ENCODE data around the gene LRP1B.

DNA sequence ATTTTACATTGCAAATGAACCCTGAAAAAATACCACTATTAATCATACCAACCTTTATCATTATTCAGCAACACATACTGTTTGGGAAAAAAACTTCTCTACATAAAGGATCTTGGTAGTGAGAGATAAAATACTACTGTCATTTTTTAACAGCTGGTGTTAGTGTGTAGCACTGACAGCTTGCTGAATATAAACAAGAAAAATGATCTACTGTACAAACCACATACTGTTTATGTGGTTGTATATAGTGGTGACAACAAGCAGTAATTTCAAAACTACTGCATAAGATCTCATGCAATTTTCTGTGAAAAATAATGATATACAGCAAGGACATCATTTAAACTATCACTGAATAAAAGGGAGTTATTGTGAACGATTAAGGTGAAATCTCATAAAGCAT lies 601.2 kb downstream of the LRP1B start:
- TF ChIP-seq POLR2A (IDR thresholded peaks at IDR 0.05), result no peak
- TF ChIP-seq, protein P1, sequence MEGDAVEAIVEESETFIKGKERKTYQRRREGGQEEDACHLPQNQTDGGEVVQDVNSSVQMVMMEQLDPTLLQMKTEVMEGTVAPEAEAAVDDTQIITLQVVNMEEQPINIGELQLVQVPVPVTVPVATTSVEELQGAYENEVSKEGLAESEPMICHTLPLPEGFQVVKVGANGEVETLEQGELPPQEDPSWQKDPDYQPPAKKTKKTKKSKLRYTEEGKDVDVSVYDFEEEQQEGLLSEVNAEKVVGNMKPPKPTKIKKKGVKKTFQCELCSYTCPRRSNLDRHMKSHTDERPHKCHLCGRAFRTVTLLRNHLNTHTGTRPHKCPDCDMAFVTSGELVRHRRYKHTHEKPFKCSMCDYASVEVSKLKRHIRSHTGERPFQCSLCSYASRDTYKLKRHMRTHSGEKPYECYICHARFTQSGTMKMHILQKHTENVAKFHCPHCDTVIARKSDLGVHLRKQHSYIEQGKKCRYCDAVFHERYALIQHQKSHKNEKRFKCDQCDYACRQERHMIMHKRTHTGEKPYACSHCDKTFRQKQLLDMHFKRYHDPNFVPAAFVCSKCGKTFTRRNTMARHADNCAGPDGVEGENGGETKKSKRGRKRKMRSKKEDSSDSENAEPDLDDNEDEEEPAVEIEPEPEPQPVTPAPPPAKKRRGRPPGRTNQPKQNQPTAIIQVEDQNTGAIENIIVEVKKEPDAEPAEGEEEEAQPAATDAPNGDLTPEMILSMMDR (IDR thresholded peaks at IDR 0.05), result no peak
